HFF-Myc (cell line): ENCODE results near the gene ATF6.
A peak's percentile ranks its signal among the peaks of the same experiment; 100 is the strongest.

Experiments
- DNase-seq: peaks from one replicate; pipeline ENCODE4 v3.0.0-alpha.2; 2011; ENCODE audit warnings: low read depth; ENCODE audit errors: extremely low read depth
- H3K4me3 ChIP-seq: replicated peaks from 2 replicates; pipeline ENCODE4 v1.5.1; 2011; ENCODE audit warnings: low read depth, mild to moderate bottlenecking, control low read depth, low read length
- TF ChIP-seq, protein P1 (sequence below): IDR thresholded peaks from 2 replicates; pipeline ENCODE4 v1.5.1; 2012; ENCODE audit warnings: mild to moderate bottlenecking, low read depth, low read length, control low read depth; ENCODE audit errors: missing control alignments

Gene ATF6

DNA sequence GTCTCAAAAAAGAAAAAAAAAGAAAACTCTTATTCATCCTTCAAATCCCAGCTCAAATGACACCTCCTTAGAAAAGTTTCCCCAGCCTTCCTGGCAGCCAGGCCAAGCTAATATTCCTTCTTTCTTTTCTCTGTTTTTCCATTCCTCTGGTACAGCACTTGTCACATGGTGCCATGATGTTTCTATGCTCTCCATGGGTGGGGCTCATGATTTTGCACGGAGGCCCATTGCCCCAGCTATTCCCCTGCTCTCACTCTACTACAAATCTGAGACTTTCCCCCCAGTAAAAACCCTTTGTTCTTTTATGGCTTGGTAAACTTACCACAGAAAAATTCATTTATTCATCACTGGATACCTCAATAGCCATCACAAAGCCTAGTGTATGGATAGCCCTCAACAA, 231.0 kb downstream of the ATF6 start:
- H3K4me3 ChIP-seq, result no peak overlapping the region
- TF ChIP-seq, protein P1, sequence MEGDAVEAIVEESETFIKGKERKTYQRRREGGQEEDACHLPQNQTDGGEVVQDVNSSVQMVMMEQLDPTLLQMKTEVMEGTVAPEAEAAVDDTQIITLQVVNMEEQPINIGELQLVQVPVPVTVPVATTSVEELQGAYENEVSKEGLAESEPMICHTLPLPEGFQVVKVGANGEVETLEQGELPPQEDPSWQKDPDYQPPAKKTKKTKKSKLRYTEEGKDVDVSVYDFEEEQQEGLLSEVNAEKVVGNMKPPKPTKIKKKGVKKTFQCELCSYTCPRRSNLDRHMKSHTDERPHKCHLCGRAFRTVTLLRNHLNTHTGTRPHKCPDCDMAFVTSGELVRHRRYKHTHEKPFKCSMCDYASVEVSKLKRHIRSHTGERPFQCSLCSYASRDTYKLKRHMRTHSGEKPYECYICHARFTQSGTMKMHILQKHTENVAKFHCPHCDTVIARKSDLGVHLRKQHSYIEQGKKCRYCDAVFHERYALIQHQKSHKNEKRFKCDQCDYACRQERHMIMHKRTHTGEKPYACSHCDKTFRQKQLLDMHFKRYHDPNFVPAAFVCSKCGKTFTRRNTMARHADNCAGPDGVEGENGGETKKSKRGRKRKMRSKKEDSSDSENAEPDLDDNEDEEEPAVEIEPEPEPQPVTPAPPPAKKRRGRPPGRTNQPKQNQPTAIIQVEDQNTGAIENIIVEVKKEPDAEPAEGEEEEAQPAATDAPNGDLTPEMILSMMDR, result no peak
- no peak for DNase-seq

DNA sequence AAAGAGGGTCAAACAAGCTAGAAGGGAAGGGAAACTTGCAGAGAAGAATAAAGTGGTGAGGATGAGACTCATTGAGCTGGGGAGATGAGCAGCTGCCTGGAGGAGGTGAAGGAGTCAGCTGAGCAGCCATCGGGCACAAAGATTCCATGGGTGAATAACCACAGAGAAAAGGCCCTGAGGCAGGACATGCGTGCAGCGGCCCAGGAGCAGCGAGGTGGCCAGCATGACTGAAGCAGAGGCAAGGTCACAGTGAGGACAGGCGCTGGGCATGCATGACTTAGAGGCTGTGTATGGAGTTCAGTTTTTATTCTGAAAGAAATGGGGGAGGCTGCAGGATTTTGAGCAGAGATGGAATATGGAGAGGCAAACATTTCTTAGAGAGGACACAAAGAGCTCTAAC, 232.7 kb downstream of the ATF6 start:
- TF ChIP-seq, protein P1, result no peak
- DNase-seq, result no peak
- H3K4me3 ChIP-seq, result no peak overlapping the region

DNA sequence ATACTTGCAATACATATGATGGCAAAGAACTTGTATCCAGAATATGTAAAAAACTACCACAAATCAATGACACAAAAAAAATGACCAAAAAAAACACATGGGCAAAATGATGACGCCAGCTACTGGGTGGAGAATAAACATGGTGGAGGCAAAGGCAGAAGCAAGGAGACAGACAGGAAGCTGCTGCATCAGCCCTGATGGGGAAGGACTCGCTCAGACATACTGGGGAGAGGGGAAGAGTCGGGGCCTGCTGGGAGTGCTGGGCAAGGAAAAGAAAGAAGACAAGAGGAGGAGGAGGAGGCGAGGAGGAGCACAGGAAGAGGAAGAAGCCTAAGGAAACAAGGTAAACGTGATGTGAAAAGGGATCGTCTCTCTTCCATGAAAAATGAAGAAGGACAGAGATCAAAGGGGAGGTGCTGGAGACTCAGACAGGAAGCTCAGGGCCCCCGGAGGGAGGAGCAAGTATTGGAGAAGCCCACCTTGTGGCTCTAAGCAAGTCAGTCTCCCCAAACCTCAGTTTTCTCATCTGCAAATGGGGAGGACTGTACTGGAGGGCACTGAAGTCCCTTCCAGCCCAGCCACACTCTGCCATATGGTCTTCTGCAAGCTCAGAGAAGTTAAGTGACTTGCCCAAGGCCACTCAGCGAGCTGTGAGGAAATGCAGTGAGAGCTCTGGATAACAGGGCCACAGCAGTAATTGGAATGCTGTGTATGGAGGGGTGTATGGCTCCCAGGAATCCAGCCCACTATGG, 233.4 kb downstream of the ATF6 start:
- TF ChIP-seq, protein P1, result no peak
- no peak for DNase-seq
- no peak overlapping the region for H3K4me3 ChIP-seq

DNA sequence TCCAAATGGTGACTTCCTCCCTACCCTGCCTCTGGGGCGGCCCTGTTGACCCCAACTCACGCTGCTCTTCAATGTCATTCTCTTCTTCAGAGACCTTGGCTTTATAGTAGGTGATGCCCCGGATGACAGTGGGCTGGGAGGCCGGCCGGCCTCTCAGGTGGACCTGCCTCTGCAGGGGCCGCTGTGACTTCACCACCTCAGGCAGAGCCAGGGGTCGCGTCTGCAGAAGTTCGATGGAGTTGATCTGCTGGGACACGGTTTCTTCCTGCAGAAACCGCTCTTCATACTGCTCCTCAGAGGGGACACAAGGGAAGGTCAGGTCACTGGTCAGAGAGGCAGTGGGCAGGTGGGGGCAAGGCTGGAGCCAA, 233.9 kb downstream of the ATF6 start:
- no peak for DNase-seq
- TF ChIP-seq, protein P1, result no peak
- H3K4me3 ChIP-seq, result no peak overlapping the region

DNA sequence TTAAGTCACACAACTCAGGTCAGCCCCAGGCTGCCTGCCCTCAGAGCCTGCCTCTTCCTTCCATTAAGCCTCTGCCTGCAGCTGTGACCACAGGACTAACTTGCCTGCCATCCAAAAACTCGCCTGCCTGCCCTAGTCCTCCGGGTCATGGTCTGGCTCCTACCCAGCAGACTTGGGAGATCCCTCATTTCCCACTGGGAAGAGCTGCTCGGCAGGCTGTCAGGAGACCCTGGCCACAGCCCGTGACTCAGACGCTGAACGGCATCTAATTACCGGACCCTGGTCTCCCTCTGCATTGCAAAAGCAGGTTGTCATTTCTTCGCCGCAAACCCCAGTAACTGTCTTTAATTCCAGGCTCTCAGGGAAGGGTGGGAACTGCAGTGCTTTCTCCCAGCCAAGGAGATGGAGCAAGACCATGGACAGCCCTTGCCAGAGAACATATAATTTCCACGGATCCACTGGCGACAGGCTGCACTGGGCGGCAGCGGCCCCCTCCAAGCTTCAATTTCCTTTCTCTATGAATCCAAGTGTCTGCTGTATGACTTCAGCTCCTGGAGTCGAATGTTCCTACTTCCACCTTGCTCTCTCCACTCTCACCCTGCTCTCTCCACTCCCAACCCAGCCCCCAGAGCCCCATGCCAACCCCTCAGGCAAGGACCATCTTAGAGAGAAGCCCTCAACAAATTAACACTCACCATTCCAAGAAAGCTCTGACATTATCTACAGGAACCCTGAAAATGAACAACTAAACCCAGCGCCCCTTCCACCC, 237.1 kb downstream of the ATF6 start:
- TF ChIP-seq, protein P1, result no peak
- DNase-seq, result peak; percentile 88
- peak overlapping the region; percentile 26 for H3K4me3 ChIP-seq

- peak; percentile 72 for DNase-seq
- TF ChIP-seq, protein P1, result no peak
- peak overlapping the region; percentile 26 for H3K4me3 ChIP-seq
Observed at GRCh38 chr1:162003830-162004215, 237.7 kb downstream of the ATF6 start.
